Mesodermal cell (in vitro differentiated cells): ENCODE data around the gene POTEH.
"Not testable (repeated sequence)": the region's sequence is repeated elsewhere in the genome, so short reads cannot be mapped to it uniquely, and the experiment has no call there.

Experiments used
- H3K27ac ChIP-seq: 2 replicates; pipeline ENCODE4 v1.7.0; 2013; ENCODE audit warnings: mild to moderate bottlenecking, low read depth, low read length, moderate library complexity; ENCODE audit not compliant: severe bottlenecking
- H3K36me3 ChIP-seq: 2 replicates; pipeline ENCODE4 v1.7.1; 2013; ENCODE audit warnings: mild to moderate bottlenecking, low read length, moderate library complexity; ENCODE audit not compliant: control insufficient read depth, insufficient read depth
- H3K4me1 ChIP-seq: one replicate; pipeline ENCODE4 v1.7.1; 2013; ENCODE audit warnings: mild to moderate bottlenecking, low read length; ENCODE audit not compliant: insufficient read depth, control insufficient read depth, poor library complexity, severe bottlenecking
- H3K4me3 ChIP-seq: 2 replicates; pipeline ENCODE4 v1.7.0; 2013; ENCODE audit warnings: low read length, control low read depth, mild to moderate bottlenecking; ENCODE audit not compliant: insufficient read depth, poor library complexity, severe bottlenecking; ENCODE audit errors: extremely low read depth
- H3K9me3 ChIP-seq: 2 replicates; pipeline ENCODE4 v1.7.1; 2013; ENCODE audit warnings: mild to moderate bottlenecking, low read length, moderate library complexity; ENCODE audit not compliant: control insufficient read depth
- WGBS, 2 experiments: methylation state at CpG; one replicate each; pipeline ENCODE4 v1.1.5; 2013; ENCODE audit warnings: missing lambda C conversion rate in 2 of 2; ENCODE audit not compliant: insufficient coverage in 2 of 2; 5-methylcytosine and 5-hydroxymethylcytosine counted together

The POTEH gene

GRCh38 chr22:15734411-15734810 lies 44.6 kb downstream of the POTEH start:
- not testable (repeated sequence) for H3K9me3 ChIP-seq, H3K4me1 ChIP-seq, H3K4me3 ChIP-seq, H3K36me3 ChIP-seq, H3K27ac ChIP-seq
- no CpG with 5 or more reads among the region's 6 CpGs for whole genome bisulfite sequencing, 2 experiments

GRCh38 chr22:15738157-15738908 lies 48.5 kb downstream of the POTEH start:
- H3K9me3 ChIP-seq, H3K27ac ChIP-seq, H3K36me3 ChIP-seq, H3K4me1 ChIP-seq, H3K4me3 ChIP-seq: not testable (repeated sequence)
- WGBS, 2 experiments: 100% methylated on average over 3 of the region's 10 CpGs; no CpG with 5 or more reads in 1 of the 2 experiments

GRCh38 chr22:15738909-15739391 lies 49.1 kb downstream of the POTEH start:
- not testable (repeated sequence) for H3K27ac ChIP-seq, H3K4me3 ChIP-seq, H3K4me1 ChIP-seq, H3K36me3 ChIP-seq, H3K9me3 ChIP-seq
- WGBS, 2 experiments: no CpG with 5 or more reads among the region's 6 CpGs

GRCh38 chr22:15747636-15748323 lies 58.0 kb downstream of the POTEH start:
- 73 to 80% methylated on average over 2 to 6 of the region's 16 CpGs for WGBS, 2 experiments
- not testable (repeated sequence) for H3K4me3 ChIP-seq

GRCh38 chr22:15749181-15749970 lies 59.5 kb downstream of the POTEH start:
- not testable (repeated sequence) for H3K4me3 ChIP-seq, H3K9me3 ChIP-seq, H3K27ac ChIP-seq, H3K36me3 ChIP-seq, H3K4me1 ChIP-seq
- WGBS, 2 experiments: 84 to 95% methylated on average over 8 to 12 of the region's 41 CpGs

More at GRCh38 chr22:15747636-15748323, 58.0 kb downstream of the POTEH start:
- not testable (repeated sequence) for H3K4me1 ChIP-seq, H3K9me3 ChIP-seq, H3K27ac ChIP-seq, H3K36me3 ChIP-seq

GRCh38 chr22:15759443-15760097 lies 69.7 kb downstream of the POTEH start:
- H3K27ac ChIP-seq: not testable (repeated sequence)
- WGBS, 2 experiments: 100% methylated on average over 2 of the region's 28 CpGs; no CpG with 5 or more reads in 1 of the 2 experiments

GRCh38 chr22:15760388-15761150 lies 70.7 kb downstream of the POTEH start:
- not testable (repeated sequence) for H3K4me3 ChIP-seq, H3K4me1 ChIP-seq, H3K9me3 ChIP-seq, H3K36me3 ChIP-seq, H3K27ac ChIP-seq
- WGBS, 2 experiments: no CpG with 5 or more reads among the region's 44 CpGs

More at GRCh38 chr22:15759443-15760097, 69.7 kb downstream of the POTEH start:
- H3K4me3 ChIP-seq, H3K9me3 ChIP-seq, H3K36me3 ChIP-seq, H3K4me1 ChIP-seq: not testable (repeated sequence)

- H3K27ac ChIP-seq, H3K9me3 ChIP-seq, H3K4me1 ChIP-seq, H3K4me3 ChIP-seq, H3K36me3 ChIP-seq: not testable (repeated sequence)
- 88% methylated on average over 10 of the region's 30 CpGs; no CpG with 5 or more reads in 1 of the 2 experiments for WGBS, 2 experiments
Observed at GRCh38 chr22:15761151-15761777, 71.4 kb downstream of the POTEH start.

GRCh38 chr22:15763559-15763958 lies 73.7 kb downstream of the POTEH start:
- not testable (repeated sequence) for H3K4me3 ChIP-seq, H3K27ac ChIP-seq, H3K4me1 ChIP-seq, H3K36me3 ChIP-seq, H3K9me3 ChIP-seq
- WGBS, 2 experiments: no CpG with 5 or more reads among the region's 1 CpG
